Right lobe of liver (tissue), 4 donors: ENCODE data around the gene FAM153A.
"Not testable (repeated sequence)": the region's sequence is repeated elsewhere in the genome, so short reads cannot be mapped to it uniquely, and the experiment has no call there.

Source experiments
- POLR2A ChIP-seq: fragments of 450-650 bp; IDR thresholded peaks from one replicate; pipeline ENCODE4 v1.6.1; 2017; ENCODE audit warnings: antibody characterized with exemption, mild to moderate bottlenecking
- TF ChIP-seq, protein P1 (sequence below), 4 donors: fragments of 200-600 bp in 3 of 4; fragments of 450-650 bp in 1 of 4; IDR thresholded peaks; one replicate each; pipeline versions ENCODE4 v1.5.1 to v1.8.0; 2016 to 2022; ENCODE audit warnings: antibody characterized with exemption in 4 of 4, mild to moderate bottlenecking in 2 of 4
- donor health status: DM: no; HTN: no; CAD: no.
- donor health status: DM: no; HTN: no; CAD: no.
- donor health status: DM: no; HTN: yes; CAD: no.

DNA sequence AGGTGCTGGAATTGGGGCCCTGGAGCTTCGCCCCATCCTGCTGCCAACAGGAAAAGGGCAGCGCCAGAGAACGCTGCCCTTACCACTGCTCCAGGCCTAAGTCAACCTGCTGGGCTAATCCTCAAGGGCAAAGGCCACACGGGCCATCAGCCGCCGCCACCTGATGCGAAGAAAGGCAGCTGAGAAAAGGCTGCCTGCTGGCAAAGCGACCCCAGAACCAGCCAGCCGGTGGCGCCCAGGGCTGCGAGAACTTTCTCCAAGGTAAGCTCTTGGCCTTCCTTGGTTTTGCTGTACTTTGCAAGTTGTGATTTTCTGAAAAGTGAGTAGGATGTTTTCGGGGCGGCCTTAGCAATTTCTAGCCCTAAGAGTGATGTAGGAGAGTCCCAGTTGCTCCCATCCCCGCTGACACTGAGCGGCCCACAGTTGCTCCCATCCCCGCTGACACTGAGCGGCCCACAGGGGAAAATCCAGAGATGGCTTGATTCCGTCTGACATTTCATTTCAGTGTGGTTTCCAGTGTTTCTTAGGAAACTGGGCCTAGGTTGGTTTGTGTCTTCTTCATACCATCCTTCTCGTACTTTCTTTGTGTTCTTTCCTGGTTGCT is 15.6 kb upstream of the FAM153A start:
- TF ChIP-seq, protein P1, sequence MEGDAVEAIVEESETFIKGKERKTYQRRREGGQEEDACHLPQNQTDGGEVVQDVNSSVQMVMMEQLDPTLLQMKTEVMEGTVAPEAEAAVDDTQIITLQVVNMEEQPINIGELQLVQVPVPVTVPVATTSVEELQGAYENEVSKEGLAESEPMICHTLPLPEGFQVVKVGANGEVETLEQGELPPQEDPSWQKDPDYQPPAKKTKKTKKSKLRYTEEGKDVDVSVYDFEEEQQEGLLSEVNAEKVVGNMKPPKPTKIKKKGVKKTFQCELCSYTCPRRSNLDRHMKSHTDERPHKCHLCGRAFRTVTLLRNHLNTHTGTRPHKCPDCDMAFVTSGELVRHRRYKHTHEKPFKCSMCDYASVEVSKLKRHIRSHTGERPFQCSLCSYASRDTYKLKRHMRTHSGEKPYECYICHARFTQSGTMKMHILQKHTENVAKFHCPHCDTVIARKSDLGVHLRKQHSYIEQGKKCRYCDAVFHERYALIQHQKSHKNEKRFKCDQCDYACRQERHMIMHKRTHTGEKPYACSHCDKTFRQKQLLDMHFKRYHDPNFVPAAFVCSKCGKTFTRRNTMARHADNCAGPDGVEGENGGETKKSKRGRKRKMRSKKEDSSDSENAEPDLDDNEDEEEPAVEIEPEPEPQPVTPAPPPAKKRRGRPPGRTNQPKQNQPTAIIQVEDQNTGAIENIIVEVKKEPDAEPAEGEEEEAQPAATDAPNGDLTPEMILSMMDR (IDR thresholded peaks at IDR 0.05): not testable (repeated sequence)
- not testable (repeated sequence) for TF ChIP-seq POLR2A
